PC-3 (cell line): ENCODE results near the gene RGL4. TPM values are rescaled to one million over a fixed set of nuclear protein-coding genes. Genes with fewer than 3 reads are reported as not detected.

ENCODE experiments used
- ATAC-seq: fragments of 200-7000 bp; cut with Tn5 transposase; 2 replicates; pipeline ENCODE4 v1.9.1; 2020; ENCODE audit warnings: mild to moderate bottlenecking, moderate library complexity
- BruUV-seq: library from RNA; stranded (reverse); fragments of 400-500 nt; replicated peaks from 2 replicates; lab custom pipeline; 2021; lab: Mats Ljungman, UMichigan
- CTCF ChIA-PET: fragments of 300-600 bp; sonication (Branson Sonifier 250); formaldehyde crosslinking; loops from one replicate; lab custom pipeline; 2022; ENCODE audit warnings: antibody characterized with exemption; lab: Charles Lee
- POLR2A ChIA-PET: fragments of 300-600 bp; sonication (Branson Sonifier 250); formaldehyde crosslinking; loops from one replicate; lab custom pipeline; 2022; ENCODE audit warnings: antibody characterized with exemption; ENCODE audit not compliant: unreplicated experiment; lab: Charles Lee
- DNase-seq: peaks from one replicate; pipeline ENCODE4 v3.0.0-alpha.2; 2015
- H2AFZ ChIP-seq: fragments of 300-600 bp; sonication (generic); 2 replicates; pipeline ENCODE4 v1.6.0; 2016; ENCODE audit warnings: antibody characterized with exemption, low read length
- H3F3A ChIP-seq: fragments of 300-600 bp; sonication (generic); one replicate; pipeline ENCODE4 v1.6.0; 2017; ENCODE audit warnings: antibody characterized with exemption, low read length, control low read depth, mild to moderate bottlenecking; ENCODE audit not compliant: unreplicated experiment
- H3K27ac ChIP-seq: fragments of 300-600 bp; sonication (generic); 2 replicates; pipeline ENCODE4 v1.5.1; 2016; ENCODE audit warnings: mild to moderate bottlenecking, low read length
- H3K27me3 ChIP-seq: fragments of 300-600 bp; sonication (generic); 2 replicates; pipeline ENCODE4 v1.6.1; 2016; ENCODE audit warnings: low read length, mixed read lengths
- H3K36me3 ChIP-seq: fragments of 300-600 bp; sonication (generic); 2 replicates; pipeline ENCODE4 v1.6.1; 2016; ENCODE audit warnings: low read depth, mixed run types, low read length, mixed read lengths
- H3K4me1 ChIP-seq: fragments of 300-600 bp; sonication (generic); 2 replicates; pipeline ENCODE4 v1.5.1; 2016; ENCODE audit warnings: low read length; ENCODE audit not compliant: insufficient read depth
- H3K4me2 ChIP-seq: fragments of 300-600 bp; sonication (generic); 2 replicates; pipeline ENCODE4 v1.6.0; 2016; ENCODE audit warnings: low read length
- H3K4me3 ChIP-seq: fragments of 300-600 bp; sonication (generic); 2 replicates; pipeline ENCODE4 v1.5.1; 2016; ENCODE audit warnings: mild to moderate bottlenecking, low read length, mixed read lengths
- H3K79me2 ChIP-seq: fragments of 300-600 bp; sonication (generic); 2 replicates; pipeline ENCODE4 v1.6.1; 2017; ENCODE audit warnings: low read length, mixed read lengths
- H3K9ac ChIP-seq: fragments of 300-600 bp; sonication (generic); 2 replicates; pipeline ENCODE4 v1.6.0; 2016; ENCODE audit warnings: mild to moderate bottlenecking, low read length
- H3K9me2 ChIP-seq: fragments of 300-600 bp; sonication (generic); replicated peaks from 2 replicates; pipeline ENCODE4 v1.6.1; 2016; ENCODE audit warnings: mixed run types, low read length, mixed read lengths
- H3K9me3 ChIP-seq: fragments of 300-600 bp; sonication (generic); 2 replicates; pipeline ENCODE4 v1.6.1; 2016; ENCODE audit warnings: low read length, mixed read lengths
- H4K20me1 ChIP-seq: fragments of 300-600 bp; sonication (generic); 2 replicates; pipeline ENCODE4 v1.6.1; 2016; ENCODE audit warnings: low read length, mixed read lengths
- EZH2 ChIP-seq: fragments of 300-600 bp; sonication (generic); IDR thresholded peaks from one replicate; pipeline ENCODE4 v1.6.1; 2017; ENCODE audit warnings: antibody characterized with exemption, mild to moderate bottlenecking, low read length; ENCODE audit not compliant: unreplicated experiment
- EZH2phosphoT487 ChIP-seq: fragments of 300-600 bp; sonication (generic); IDR thresholded peaks from 2 replicates; pipeline ENCODE4 v1.6.1; 2018; ENCODE audit warnings: mild to moderate bottlenecking, antibody characterized with exemption, low read length, borderline replicate concordance
- intact Hi-C: fragments of 100-400 bp; cut with micrococcal nuclease; formaldehyde crosslinking; loops from 2 replicates; pipeline ENCODE4 v1.9.0; 2023
- total RNA-seq: library from RNA; depleted of rRNA; stranded (reverse); fragments of >200 nt; gene quantifications from 2 replicates; pipeline ENCODE4 v1.2.3, GENCODE V29; 2014
- TF ChIP-seq, protein P1 (sequence below): fragments of 300-600 bp; sonication (generic); conservative IDR thresholded peaks from 2 replicates; pipeline ENCODE4 v1.5.1; 2017; ENCODE audit warnings: antibody characterized with exemption, low read depth, mild to moderate bottlenecking, low read length

The RGL4 gene
- total RNA-seq, 1 experiment from 2014 or later = not detected

DNA sequence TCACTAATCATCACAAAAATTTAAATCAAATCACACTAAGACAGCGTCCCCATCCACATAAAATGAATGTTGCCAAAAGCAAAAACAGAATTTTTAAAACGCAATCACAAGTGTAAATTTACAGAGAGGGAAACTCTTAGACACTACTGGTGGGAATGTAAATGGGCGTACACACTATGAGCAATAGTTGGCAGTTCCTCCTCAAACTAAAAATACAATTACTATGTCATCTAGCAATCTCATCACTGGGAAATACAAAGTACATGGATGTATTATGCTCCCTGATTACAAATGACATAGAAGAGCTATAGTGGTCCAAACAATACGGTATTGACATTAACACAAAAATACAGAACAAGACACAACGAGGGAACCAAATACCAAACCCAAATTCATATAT is 8.7 kb upstream of the RGL4 start:
- Histone ChIP-seq H3K36me3 (no peaks in the 10 kb centered on the region), H3K9ac (no peak overlapping the region), H3K4me1 (no peaks in the 10 kb centered on the region), H2AFZ (no peak overlapping the region), H3K27ac (no peak overlapping the region), H3K4me2 (no peak overlapping the region), H3K4me3 (no peak overlapping the region), H3K27me3 (no peaks in the 10 kb centered on the region), H3K9me3 (no peaks in the 10 kb centered on the region), H3F3A (no peaks in the 10 kb centered on the region), H3K79me2 (no peaks in the 10 kb centered on the region), H3K9me2 (no peaks in the 10 kb centered on the region), H4K20me1 (no peaks in the 10 kb centered on the region)
- POLR2A ChIA-PET = no interaction called here
- ATAC-seq (no peak), DNase-seq (no peak)
- CTCF ChIA-PET = no interaction called here
- intact Hi-C loops = no loop called here
- TF ChIP-seq EZH2 (no peak), EZH2phosphoT487 (no peak)
- TF ChIP-seq, protein P1, sequence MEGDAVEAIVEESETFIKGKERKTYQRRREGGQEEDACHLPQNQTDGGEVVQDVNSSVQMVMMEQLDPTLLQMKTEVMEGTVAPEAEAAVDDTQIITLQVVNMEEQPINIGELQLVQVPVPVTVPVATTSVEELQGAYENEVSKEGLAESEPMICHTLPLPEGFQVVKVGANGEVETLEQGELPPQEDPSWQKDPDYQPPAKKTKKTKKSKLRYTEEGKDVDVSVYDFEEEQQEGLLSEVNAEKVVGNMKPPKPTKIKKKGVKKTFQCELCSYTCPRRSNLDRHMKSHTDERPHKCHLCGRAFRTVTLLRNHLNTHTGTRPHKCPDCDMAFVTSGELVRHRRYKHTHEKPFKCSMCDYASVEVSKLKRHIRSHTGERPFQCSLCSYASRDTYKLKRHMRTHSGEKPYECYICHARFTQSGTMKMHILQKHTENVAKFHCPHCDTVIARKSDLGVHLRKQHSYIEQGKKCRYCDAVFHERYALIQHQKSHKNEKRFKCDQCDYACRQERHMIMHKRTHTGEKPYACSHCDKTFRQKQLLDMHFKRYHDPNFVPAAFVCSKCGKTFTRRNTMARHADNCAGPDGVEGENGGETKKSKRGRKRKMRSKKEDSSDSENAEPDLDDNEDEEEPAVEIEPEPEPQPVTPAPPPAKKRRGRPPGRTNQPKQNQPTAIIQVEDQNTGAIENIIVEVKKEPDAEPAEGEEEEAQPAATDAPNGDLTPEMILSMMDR = no peak
- BruUV-seq = no TSS peak

DNA sequence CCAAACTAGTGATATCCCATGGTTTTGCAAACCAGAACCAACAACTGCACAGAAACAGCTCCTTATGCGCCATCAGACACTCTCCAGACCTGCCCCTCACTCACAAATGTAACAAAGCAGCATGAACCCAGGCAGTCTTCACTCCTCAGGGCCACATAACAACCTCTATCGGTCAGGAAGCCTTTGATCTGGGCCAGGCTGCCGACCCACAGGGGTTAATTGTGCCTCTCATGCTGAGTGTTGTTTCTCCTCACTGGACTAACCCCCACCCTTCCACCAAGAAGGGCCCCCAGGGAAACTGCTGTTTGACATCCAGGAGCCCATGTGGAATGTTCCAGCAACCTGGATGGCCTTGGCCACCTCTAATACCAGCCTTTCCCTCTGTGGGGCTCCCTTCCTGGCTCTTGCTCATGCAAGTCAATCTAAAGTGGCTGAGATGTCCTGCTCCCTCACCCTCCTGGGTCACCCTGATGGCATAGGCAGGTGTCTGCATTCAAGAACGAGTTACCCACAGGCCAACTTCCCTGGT is 7.9 kb upstream of the RGL4 start:
- ChIA-PET CTCF (no interaction called here), POLR2A (no interaction called here)
- intact Hi-C loops = no loop called here
- H3K79me2 ChIP-seq = no peaks in the 10 kb centered on the region
- no peak overlapping the region for H3K4me3 ChIP-seq
- no peaks in the 10 kb centered on the region for H3K27me3 ChIP-seq
- H3K4me1 ChIP-seq = no peaks in the 10 kb centered on the region
- ATAC-seq = no peak
- no peak overlapping the region for H3K9ac ChIP-seq
- H2AFZ ChIP-seq = no peak overlapping the region
- no peak for DNase-seq
- H3K4me2 ChIP-seq = no peak overlapping the region
- H3K9me2 ChIP-seq = no peaks in the 10 kb centered on the region
- H3F3A ChIP-seq = no peaks in the 10 kb centered on the region
- TF ChIP-seq, protein P1 = no peak
- TF ChIP-seq EZH2 (no peak), EZH2phosphoT487 (no peak)
- BruUV-seq = no TSS peak
- H4K20me1 ChIP-seq = no peaks in the 10 kb centered on the region
- H3K27ac ChIP-seq = no peak overlapping the region
- no peaks in the 10 kb centered on the region for H3K36me3 ChIP-seq
- no peaks in the 10 kb centered on the region for H3K9me3 ChIP-seq

DNA sequence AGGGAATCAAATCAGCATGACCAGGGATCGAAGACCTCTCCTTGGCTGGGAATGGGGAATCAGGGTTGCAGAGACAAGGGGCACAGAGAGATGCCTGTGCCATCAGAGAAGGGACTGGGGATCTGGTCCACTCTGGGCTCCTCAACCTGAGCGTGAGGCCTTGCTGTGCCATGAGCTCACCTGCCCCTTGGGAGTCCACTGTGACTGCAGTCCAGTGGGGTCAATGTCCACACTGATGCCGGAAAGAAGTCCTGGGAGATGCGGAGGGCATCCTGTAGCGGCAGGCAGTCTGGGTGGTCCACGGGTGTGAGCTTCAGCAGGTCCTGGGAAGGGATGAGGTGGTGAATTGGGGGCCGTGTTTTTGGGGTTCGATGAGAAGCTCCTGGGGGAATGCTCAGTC is 7.3 kb upstream of the RGL4 start:
- ChIA-PET POLR2A (no interaction called here), CTCF (no interaction called here)
- Histone ChIP-seq H4K20me1 (no peaks in the 10 kb centered on the region), H3K9me2 (no peaks in the 10 kb centered on the region), H3K27me3 (no peaks in the 10 kb centered on the region), H2AFZ (no peak overlapping the region), H3F3A (no peaks in the 10 kb centered on the region), H3K79me2 (no peaks in the 10 kb centered on the region), H3K9me3 (no peaks in the 10 kb centered on the region), H3K27ac (no peak overlapping the region), H3K36me3 (no peaks in the 10 kb centered on the region), H3K4me1 (no peaks in the 10 kb centered on the region), H3K4me2 (no peak overlapping the region), H3K9ac (no peak overlapping the region), H3K4me3 (no peak overlapping the region)
- DNase-seq (no peak), ATAC-seq (no peak)
- intact Hi-C loops = no loop called here
- TF ChIP-seq EZH2 (no peak), EZH2phosphoT487 (no peak)
- TF ChIP-seq, protein P1 = no peak
- BruUV-seq = no TSS peak
